HG03469 (cell line): Measurements from ENCODE around the gene SORT1.
A peak's percentile ranks its signal among the peaks of the same experiment; 100 is the strongest.
"Not testable (repeated sequence)": the region's sequence is repeated elsewhere in the genome, so short reads cannot be mapped to it uniquely, and the experiment has no call there.

Experiments
- ATAC-seq: cut with Tn5 transposase; IDR thresholded peaks from one replicate; pipeline ENCODE4 v1.9.1; 2021; ENCODE audit warnings: mild to moderate bottlenecking, moderate library complexity, moderate number of reproducible peaks; ENCODE audit not compliant: unreplicated experiment

Gene SORT1

DNA sequence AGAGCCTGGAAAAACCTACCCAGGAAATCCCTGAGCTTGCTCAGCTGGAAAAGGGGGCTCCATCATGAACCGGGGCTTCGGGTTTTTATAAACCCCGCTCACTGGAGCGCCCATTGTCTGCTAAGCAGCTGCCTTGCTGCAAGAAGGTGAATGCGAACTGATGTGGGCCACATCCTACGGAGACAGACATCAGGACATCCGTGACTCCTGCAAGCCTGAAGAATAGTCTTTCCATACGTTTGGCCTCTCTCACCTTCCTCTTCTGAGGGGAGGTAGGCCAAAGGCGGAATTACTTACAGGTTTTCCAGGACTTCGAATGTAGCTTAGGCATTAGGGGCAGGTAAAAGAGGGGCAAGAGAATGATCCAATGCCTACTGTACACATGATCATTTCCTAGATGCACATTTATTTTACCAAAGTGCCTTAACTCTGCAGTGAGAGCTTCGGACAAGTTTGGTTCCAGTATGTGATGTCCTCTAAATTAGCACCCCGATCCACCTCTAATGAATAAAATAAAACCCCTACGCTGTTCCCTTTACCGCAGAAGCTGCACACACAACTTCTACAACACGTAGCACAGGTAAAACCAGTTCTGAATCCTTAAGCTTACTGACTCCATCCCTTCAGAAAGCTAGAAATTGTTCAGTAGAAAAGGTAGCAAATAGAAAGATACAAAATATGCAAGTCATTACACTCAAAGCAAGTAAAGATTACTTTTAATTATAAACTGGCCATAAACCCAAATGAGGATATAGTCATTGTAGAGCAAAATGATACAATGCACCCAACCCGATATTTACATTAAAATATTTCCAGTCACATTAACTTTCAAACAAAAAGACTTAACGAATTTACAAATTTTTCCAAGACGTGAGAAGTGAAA lies 866 bp upstream of the SORT1 start:
- ATAC-seq: no peak

DNA sequence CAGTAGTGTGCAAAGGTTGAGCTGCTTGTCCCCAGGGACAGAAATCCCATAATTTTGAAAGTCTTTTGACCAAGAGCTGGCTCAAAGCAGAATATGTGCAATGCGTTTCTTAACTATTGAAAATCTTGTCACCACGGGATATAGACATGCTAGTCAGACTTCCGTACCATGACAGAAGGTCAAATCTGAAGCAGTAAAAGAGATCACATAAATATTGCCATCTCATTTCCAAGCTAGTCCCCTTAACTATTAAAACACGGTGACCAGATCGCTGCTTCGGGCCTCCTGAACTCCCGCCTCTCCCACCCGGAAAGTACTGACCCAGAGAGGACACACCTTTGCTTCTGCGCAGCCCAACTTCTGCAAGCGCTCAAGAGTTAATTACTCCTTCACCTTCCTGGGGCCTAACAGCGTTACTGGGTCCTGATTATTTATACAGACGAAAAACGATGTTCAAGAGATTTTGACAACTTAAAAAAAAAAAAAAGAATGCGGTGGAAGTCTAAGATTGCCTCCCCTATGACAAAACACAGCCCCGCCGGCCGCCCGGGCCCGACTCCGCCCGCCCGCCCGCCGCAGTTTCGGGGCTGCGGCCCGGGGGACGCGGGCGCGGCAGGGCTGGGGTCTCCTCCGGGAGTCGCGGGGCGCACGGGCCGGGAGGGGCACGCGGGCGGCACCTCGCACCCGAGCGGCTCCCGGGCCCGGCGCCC lies 692 bp downstream of the SORT1 start:
- no peak for ATAC-seq

DNA sequence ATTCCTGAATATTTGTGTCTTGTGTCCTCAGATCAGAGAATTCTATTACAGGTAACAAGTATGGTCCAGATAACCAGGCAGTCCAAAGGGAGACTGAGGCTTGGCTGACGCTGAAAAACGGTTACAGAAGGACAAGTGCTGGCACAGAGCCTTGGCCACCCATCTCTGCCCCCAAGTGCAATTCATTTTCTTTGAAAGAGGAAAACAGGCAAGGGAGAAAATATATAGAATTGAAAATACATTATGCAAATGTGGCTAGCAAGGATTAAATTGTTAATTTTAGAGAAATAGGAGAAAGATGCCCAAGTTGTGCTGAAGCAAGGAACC lies 1.2 kb downstream of the SORT1 start:
- ATAC-seq: no peak

- no peak for ATAC-seq
Observed at GRCh38 chr1:109395602-109396512, 1.9 kb downstream of the SORT1 start.

GRCh38 chr1:109395282-109395599 lies 2.5 kb downstream of the SORT1 start:
- ATAC-seq: not testable (repeated sequence)

DNA sequence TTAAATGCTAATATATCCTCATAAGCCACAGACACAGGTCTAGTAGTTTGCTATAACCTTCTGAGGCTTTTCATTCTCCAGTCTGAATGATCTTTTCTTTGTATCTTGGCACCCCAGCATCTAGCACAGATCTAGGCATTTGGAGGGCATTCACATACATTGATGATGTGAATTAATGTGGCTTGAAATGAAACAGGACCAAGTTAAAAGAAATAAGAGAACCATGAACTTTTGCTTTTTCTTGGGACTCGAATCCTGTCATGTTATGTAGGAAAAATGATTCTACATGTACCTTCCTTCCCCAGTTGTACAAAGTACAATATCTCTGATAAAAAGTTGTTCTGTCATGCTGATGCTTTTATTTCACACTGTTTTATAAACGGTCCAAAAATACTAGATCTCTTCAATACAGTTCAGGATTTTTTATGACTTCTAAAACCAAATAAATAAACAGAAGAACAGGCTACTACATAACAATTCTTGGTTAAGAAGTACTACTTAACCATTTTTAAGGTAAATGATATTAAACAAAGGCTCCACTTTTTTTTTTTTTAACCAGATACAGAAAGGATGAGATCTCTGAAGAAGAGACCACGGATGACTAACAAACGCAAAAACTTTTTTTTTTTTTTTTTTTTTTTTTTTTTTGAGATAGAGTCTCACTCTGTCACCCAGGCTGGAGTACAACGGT lies 3.0 kb downstream of the SORT1 start:
- no peak for ATAC-seq

DNA sequence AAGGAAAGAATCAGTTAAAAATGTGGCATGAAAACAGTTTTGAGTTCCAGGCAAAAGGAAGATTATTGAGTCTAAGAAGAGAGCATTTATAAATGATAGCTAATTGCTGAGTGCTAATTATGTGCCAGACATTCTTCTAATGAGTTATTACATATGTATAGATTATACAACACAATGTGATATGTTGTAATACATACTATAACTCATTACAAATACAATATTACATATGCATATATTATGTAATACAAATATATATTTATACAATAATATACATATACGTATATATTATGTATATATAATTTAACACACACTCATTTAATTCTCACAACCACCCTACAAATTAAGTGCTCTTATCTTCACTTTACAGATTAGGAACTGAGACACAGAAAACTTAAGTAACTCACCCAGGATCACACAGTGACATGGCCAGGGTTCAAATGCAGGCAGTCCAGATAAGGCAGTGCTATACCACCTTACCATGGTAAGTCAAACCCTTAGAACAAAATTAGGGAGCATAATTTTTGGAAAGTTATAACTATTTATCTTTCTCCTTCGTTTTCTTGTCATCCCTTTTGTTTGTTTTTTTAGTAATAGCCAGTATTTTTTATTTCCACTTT lies 4.0 kb downstream of the SORT1 start:
- ATAC-seq: no peak

DNA sequence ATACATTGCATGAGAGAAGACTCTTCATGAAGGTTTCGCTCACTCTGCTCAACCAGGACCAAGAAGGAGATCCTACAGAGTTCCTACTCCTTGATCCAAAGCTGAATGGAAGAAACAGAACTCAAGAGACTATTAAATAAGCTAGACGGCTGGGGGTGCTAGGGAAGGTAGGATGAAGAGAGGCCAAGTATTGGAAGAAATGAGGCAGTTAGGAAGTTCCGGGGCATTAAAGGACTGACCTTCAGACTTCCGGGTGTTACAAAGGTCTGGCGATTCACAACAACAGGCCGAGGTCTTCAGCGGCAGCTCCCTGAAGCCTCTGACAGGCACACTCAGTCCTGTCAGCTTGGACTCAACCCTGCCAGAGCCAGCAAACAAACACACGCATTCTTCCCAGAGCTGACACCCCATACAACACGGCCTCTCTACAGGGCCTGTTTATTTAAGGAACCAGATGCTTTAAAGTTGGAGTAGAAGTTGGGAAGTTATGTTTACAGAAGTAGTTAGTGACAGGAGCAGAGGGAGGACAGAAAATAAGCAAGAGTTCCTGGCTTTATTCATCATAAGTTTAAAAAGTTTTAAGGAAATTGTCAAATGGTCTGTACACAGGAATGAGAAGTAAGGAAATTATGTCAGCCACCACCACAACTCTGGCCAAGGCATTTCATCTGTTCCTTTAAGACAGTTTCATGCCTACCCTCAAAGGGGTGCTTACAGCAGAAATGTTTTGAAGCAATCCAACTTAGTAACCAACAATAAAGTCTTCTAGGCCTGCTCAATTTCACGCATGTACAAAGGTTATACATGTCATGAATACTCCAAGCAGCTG lies 4.7 kb downstream of the SORT1 start:
- ATAC-seq: no peak

DNA sequence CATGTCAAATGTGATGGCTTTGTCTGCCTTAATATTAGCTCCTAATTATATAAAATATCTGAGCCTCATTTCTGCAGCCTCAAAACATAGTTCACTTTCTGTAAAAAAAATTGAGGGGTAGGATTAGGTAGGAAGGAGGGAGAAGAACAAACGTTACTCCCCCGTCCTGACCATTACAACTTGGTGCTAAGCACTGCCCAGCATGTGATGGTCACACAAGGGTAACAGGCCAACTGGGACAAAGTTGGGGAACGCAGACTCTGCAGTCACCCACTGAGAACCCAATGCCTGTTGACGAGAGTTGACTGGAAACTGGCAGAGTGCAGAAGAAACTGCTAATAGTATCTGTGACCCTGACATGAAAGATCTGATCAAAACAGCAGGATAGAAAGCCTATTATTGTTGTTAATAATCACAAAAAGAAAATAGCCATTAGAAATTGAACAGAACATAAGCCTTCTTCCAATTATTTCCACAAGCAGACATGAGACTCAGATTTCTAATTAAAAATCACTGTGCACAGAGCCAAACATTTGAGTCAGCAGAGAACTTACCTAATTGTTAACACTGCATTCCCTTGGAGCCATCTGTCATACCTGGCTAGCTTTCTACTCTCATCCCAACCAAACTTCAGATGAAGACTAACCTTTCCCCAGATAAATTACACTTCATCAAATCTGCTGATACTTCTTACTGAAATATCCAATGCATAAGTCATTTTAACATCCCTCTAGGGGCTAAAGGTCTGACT lies 5.5 kb downstream of the SORT1 start:
- no peak for ATAC-seq

DNA sequence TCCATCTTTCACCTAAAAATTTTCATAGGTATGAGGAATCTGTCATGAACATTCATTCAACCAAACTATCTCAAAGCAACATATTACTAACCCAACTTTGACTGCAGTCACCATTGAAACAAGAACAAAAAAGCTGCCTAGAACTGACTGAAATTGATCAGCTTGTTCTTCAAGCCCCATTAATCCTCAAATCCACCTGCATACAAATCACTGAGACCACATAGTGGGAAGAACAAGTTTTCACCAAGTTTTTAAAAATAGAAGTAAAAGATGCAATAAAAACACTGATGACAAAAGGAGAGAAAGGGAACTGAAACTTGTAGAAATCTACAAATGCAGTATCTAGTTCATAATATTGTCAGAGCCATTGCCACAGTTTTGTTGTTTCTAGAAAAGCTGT lies 6.1 kb downstream of the SORT1 start:
- peak; percentile 79 for ATAC-seq

GRCh38 chr1:109391157-109391556 lies 6.6 kb downstream of the SORT1 start:
- no peak for ATAC-seq

GRCh38 chr1:109389638-109390341 lies 7.9 kb downstream of the SORT1 start:
- no peak for ATAC-seq

DNA sequence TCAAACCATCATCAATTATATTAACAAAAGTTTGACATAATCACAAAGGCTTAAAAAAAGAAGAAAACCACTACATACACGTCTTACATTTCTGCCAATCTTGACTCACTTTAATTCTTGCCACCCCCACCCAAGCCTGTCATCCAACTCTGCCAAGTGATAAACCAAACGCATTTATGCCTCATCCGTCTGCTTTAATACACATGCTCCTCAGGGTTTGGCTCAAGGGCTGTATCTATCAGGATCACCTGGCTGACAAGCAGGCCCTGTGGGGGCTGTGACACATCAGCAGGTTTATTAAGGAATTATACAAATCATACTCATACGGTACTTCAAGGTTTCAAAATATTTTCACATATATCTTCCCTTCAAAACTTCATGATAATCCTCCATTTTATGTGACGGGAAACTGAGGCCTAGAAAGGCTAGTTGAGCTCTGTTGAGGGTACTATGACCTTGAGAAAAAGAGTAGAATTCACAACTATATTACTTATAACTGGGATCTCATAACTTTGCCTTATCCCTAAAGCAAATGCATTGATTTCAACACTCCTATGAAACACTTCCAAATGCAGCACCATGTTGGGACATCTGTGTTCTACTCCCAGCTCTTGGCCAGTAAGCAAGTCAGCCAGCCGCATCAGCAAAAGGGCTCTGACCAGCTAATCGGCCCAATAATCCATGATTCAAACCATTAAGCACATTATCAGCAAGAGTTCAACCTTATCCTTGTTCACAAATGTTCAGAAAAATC lies 8.7 kb downstream of the SORT1 start:
- ATAC-seq: no peak

GRCh38 chr1:109388208-109388711 lies 9.5 kb downstream of the SORT1 start:
- no peak for ATAC-seq

DNA sequence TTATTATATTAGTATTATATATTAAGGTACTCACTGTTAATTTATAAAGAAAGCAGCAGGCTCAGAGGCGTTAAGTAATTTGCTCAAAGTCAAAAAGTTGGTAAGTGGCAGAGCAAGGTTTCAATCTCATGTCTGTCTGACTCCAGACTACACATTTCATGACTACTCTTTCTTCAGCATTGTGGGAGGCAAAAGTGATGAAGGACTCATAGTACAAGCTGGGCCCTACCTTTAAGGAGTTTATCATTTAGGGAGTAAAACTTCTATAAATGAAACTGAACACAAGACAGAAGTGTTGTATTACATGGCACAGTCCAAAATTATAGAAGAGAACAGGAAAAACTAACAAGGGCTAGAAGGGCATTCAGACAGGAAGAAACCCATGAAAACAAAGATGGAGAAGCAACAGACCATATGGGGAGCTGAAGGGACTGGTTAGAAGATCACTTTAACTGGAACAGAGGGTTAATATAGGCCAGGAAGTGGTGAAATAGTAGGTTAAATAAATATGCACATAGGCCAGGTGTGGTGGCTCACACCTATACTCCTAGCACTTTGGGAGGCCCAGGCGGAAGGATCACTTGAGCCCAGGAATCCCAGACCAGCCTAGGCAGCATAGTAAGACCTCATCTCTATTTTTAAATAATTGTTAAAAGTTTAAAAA lies 11.5 kb downstream of the SORT1 start:
- no peak for ATAC-seq

- no peak for ATAC-seq
Observed at GRCh38 chr1:109385417-109385816, 12.3 kb downstream of the SORT1 start.

- no peak for ATAC-seq
Observed at GRCh38 chr1:109383854-109384253, 13.9 kb downstream of the SORT1 start.
